GM23338 (cell line): Measurements from ENCODE around the gene BCAP31. TPM values are rescaled to one million over a fixed set of nuclear protein-coding genes. Genes with fewer than 3 reads are reported as not detected.

Source experiments
- ATAC-seq: fragments of 200-7000 bp; cut with Tn5 transposase; 3 replicates; pipeline ENCODE4 v1.9.1; 2020
- DNase-seq: peaks from one replicate; pipeline ENCODE4 v3.0.0-alpha.2; 2015; ENCODE audit warnings: low spot score
- H2AFZ ChIP-seq: fragments of 200-600 bp; sonication (generic); 2 replicates; pipeline ENCODE4 v1.8.0; 2016; ENCODE audit warnings: antibody characterized with exemption, mild to moderate bottlenecking, moderate library complexity
- H3F3A ChIP-seq: fragments of 200-600 bp; sonication (generic); replicated peaks from 2 replicates; pipeline ENCODE4 v1.8.0; 2017; ENCODE audit warnings: antibody characterized with exemption, mixed run types, low read depth
- H3K27ac ChIP-seq: fragments of 200-600 bp; sonication (generic); 2 replicates; pipeline ENCODE4 v1.6.1; 2016; ENCODE audit warnings: low read depth
- H3K27me3 ChIP-seq: fragments of 200-600 bp; sonication (generic); 2 replicates; pipeline ENCODE4 v1.8.0; 2016; ENCODE audit warnings: mild to moderate bottlenecking, mixed run types, moderate library complexity; ENCODE audit not compliant: insufficient read depth
- H3K36me3 ChIP-seq: fragments of 200-600 bp; sonication (generic); 2 replicates; pipeline ENCODE4 v1.8.0; 2016; ENCODE audit warnings: mild to moderate bottlenecking; ENCODE audit not compliant: insufficient read depth
- H3K4me1 ChIP-seq: fragments of 200-600 bp; sonication (generic); 2 replicates; pipeline ENCODE4 v1.8.0; 2016; ENCODE audit warnings: mild to moderate bottlenecking, moderate library complexity; ENCODE audit not compliant: insufficient read depth
- H3K4me2 ChIP-seq: fragments of 200-600 bp; sonication (generic); 2 replicates; pipeline ENCODE4 v1.7.1; 2017; ENCODE audit warnings: mixed run types
- H3K4me3 ChIP-seq: fragments of 200-600 bp; sonication (generic); 2 replicates; pipeline ENCODE4 v1.6.1; 2016; ENCODE audit warnings: mixed run types
- H3K79me2 ChIP-seq: fragments of 200-600 bp; sonication (generic); replicated peaks from 2 replicates; pipeline ENCODE4 v1.8.0; 2017; ENCODE audit warnings: mild to moderate bottlenecking; ENCODE audit not compliant: insufficient read depth
- H3K9me2 ChIP-seq: fragments of 200-600 bp; sonication (generic); 2 replicates; pipeline ENCODE4 v1.8.0; 2017; ENCODE audit not compliant: insufficient read depth
- H4K20me1 ChIP-seq: fragments of 200-600 bp; sonication (generic); replicated peaks from 2 replicates; pipeline ENCODE4 v1.8.0; 2017; ENCODE audit warnings: mild to moderate bottlenecking; ENCODE audit not compliant: insufficient read depth
- H3K27ac Mint-ChIP-seq: 2 replicates; pipeline ENCODE4 v1.8.0; 2020; ENCODE audit warnings: inconsistent platforms, mild to moderate bottlenecking, moderate library complexity, mixed read lengths
- H3K27me3 Mint-ChIP-seq: 3 replicates; pipeline ENCODE4 v1.8.0; 2022; ENCODE audit warnings: low read depth, mild to moderate bottlenecking, moderate library complexity, mixed read lengths, inconsistent platforms; ENCODE audit not compliant: insufficient read depth, poor library complexity
- H3K36me3 Mint-ChIP-seq: 3 replicates; pipeline ENCODE4 v1.8.0; 2021; ENCODE audit warnings: low read depth, mild to moderate bottlenecking, inconsistent platforms, moderate library complexity, mixed read lengths
- H3K4me1 Mint-ChIP-seq: 3 replicates; pipeline ENCODE4 v1.8.0; 2020; ENCODE audit warnings: mild to moderate bottlenecking, inconsistent platforms, mixed read lengths
- H3K4me3 Mint-ChIP-seq: 3 replicates; pipeline ENCODE4 v1.8.0; 2021; ENCODE audit warnings: moderate library complexity, mild to moderate bottlenecking, inconsistent platforms, mixed read lengths
- H3K9me3 Mint-ChIP-seq: 3 replicates; pipeline ENCODE4 v1.8.0; 2020; ENCODE audit warnings: moderate library complexity, mild to moderate bottlenecking, inconsistent platforms, mixed read lengths
- CTCF ChIP-seq, 2 experiments: fragments of 200-600 bp in 1 of 2; sonication (generic) in 1 of 2; conservative IDR thresholded peaks; 2 replicates each; pipeline versions ENCODE4 v1.5.1 to v1.6.1; 2016 to 2017; ENCODE audit warnings: antibody characterized with exemption in 2 of 2, low read depth in 2 of 2, mild to moderate bottlenecking in 2 of 2, moderate library complexity in 1 of 2
- JUNB ChIP-seq: IDR thresholded peaks from one replicate; pipeline ENCODE4 v1.6.1; 2016; ENCODE audit warnings: antibody characterized with exemption; ENCODE audit not compliant: unreplicated experiment
- POLR2AphosphoS5 ChIP-seq: IDR thresholded peaks from 2 replicates; pipeline ENCODE4 v1.6.1; 2016; ENCODE audit warnings: antibody characterized with exemption, low read depth
- STAT1 ChIP-seq: IDR thresholded peaks from one replicate; pipeline ENCODE4 v1.6.1; 2016; ENCODE audit warnings: antibody characterized with exemption; ENCODE audit not compliant: unreplicated experiment
- ZNF331 ChIP-seq: fragments of 250-450 bp; sonication (Bioruptor Pico); IDR thresholded peaks from 2 replicates; pipeline ENCODE4 v1.5.0; 2020; ENCODE audit warnings: low read depth, mild to moderate bottlenecking, moderate library complexity
- polyA plus RNA-seq: library from polyadenylated mRNA; unstranded; fragments of >200 nt; fragmentation: Nextera tagmentation; extraction: Ambion mirVana; gene quantifications from 2 replicates; pipeline ENCODE4 v1.2.1, GENCODE V29; 2016
- total RNA-seq: library from RNA; depleted of rRNA; stranded (reverse); fragments of >200 nt; shearing (Covaris generic); gene quantifications from 2 replicates; pipeline ENCODE4 v1.2.3, GENCODE V29; 2014
- TF ChIP-seq, protein P1 (sequence below): fragments of 250-450 bp; sonication (Bioruptor Pico); IDR thresholded peaks from 2 replicates; pipeline ENCODE4 v1.5.0; 2020; ENCODE audit warnings: mild to moderate bottlenecking, moderate library complexity

The BCAP31 gene
- total and polyA plus RNA-seq, 2 experiments from 2014 or later, result 85.0 to 145 TPM

- H3K36me3 Mint-ChIP-seq, result no peaks in the 10 kb centered on the region; the same call in 2 of the 3 replicates
- no peaks in the 10 kb centered on the region for H3K9me3 Mint-ChIP-seq
- H2AFZ ChIP-seq, result no peak overlapping the region; the same call in 1 of the 2 replicates
- H3K4me1 Mint-ChIP-seq, result peaks cover 3% of the 10 kb centered on the region; the same call in 1 of the 3 replicates
- H3K27me3 ChIP-seq, result no peaks in the 10 kb centered on the region
- no peak overlapping the region for H3K27ac ChIP-seq
- no peaks in the 10 kb centered on the region for H3K4me1 ChIP-seq
- H3K36me3 ChIP-seq, result no peaks in the 10 kb centered on the region
- peak; percentile 50 for ATAC-seq
- no peaks in the 10 kb centered on the region for H4K20me1 ChIP-seq
- H3K4me3 Mint-ChIP-seq, result peak overlapping the region; percentile 79
- H3K4me2 ChIP-seq, result peak overlapping the region; percentile 75
- DNase-seq, result peak; percentile 48
- no peaks in the 10 kb centered on the region for H3K79me2 ChIP-seq
- TF ChIP-seq POLR2AphosphoS5 (no peak), STAT1 (no peak), CTCF (conservative IDR thresholded peaks at IDR 0.05; ENCODE audit: low read depth in 2 of 2) (peak in 1 of 2 experiments; percentile 48; a peak in 2 of 4 replicates), ZNF331 (no peak), JUNB (no peak)
- TF ChIP-seq, protein P1, sequence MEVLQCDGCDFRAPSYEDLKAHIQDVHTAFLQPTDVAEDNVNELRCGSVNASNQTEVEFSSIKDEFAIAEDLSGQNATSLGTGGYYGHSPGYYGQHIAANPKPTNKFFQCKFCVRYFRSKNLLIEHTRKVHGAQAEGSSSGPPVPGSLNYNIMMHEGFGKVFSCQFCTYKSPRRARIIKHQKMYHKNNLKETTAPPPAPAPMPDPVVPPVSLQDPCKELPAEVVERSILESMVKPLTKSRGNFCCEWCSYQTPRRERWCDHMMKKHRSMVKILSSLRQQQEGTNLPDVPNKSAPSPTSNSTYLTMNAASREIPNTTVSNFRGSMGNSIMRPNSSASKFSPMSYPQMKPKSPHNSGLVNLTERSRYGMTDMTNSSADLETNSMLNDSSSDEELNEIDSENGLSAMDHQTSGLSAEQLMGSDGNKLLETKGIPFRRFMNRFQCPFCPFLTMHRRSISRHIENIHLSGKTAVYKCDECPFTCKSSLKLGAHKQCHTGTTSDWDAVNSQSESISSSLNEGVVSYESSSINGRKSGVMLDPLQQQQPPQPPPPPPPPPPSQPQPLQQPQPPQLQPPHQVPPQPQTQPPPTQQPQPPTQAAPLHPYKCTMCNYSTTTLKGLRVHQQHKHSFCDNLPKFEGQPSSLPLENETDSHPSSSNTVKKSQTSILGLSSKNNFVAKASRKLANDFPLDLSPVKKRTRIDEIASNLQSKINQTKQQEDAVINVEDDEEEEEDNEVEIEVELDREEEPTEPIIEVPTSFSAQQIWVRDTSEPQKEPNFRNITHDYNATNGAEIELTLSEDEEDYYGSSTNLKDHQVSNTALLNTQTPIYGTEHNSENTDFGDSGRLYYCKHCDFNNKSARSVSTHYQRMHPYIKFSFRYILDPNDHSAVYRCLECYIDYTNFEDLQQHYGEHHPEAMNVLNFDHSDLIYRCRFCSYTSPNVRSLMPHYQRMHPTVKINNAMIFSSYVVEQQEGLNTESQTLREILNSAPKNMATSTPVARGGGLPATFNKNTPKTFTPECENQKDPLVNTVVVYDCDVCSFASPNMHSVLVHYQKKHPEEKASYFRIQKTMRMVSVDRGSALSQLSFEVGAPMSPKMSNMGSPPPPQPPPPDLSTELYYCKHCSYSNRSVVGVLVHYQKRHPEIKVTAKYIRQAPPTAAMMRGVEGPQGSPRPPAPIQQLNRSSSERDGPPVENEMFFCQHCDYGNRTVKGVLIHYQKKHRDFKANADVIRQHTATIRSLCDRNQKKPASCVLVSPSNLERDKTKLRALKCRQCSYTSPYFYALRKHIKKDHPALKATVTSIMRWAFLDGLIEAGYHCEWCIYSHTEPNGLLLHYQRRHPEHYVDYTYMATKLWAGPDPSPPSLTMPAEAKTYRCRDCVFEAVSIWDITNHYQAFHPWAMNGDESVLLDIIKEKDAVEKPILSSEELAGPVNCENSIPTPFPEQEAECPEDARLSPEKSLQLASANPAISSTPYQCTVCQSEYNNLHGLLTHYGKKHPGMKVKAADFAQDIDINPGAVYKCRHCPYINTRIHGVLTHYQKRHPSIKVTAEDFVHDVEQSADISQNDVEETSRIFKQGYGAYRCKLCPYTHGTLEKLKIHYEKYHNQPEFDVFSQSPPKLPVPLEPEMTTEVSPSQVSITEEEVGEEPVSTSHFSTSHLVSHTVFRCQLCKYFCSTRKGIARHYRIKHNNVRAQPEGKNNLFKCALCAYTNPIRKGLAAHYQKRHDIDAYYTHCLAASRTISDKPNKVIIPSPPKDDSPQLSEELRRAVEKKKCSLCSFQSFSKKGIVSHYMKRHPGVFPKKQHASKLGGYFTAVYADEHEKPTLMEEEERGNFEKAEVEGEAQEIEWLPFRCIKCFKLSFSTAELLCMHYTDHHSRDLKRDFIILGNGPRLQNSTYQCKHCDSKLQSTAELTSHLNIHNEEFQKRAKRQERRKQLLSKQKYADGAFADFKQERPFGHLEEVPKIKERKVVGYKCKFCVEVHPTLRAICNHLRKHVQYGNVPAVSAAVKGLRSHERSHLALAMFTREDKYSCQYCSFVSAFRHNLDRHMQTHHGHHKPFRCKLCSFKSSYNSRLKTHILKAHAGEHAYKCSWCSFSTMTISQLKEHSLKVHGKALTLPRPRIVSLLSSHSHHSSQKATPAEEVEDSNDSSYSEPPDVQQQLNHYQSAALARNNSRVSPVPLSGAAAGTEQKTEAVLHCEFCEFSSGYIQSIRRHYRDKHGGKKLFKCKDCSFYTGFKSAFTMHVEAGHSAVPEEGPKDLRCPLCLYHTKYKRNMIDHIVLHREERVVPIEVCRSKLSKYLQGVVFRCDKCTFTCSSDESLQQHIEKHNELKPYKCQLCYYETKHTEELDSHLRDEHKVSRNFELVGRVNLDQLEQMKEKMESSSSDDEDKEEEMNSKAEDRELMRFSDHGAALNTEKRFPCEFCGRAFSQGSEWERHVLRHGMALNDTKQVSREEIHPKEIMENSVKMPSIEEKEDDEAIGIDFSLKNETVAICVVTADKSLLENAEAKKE, result no peak
- peak overlapping the region; percentile 54 for H3K4me3 ChIP-seq
- peak overlapping the region; percentile 56; the same call in 1 of the 2 replicates for H3K27ac Mint-ChIP-seq
- no peaks in the 10 kb centered on the region for H3K9me2 ChIP-seq
- H3K27me3 Mint-ChIP-seq, result peaks cover 3% of the 10 kb centered on the region
- H3F3A ChIP-seq, result no peaks in the 10 kb centered on the region
These were observed 20.3 kb upstream of the BCAP31 start for GRCh38 chrX:153744210-153745066.
